ENCODE data around the gene ABCB9. TPM values are rescaled to one million over a fixed set of nuclear protein-coding genes. Genes with fewer than 3 reads are reported as not detected.

Gene ABCB9
- total RNA-seq, 1 experiment from 2014 or later = 32.7 TPM

- ChIA-PET POLR2A (interaction anchor here (0.5 to 0.7 kb wide), 2 partner anchors 22 to 54 kb away, joined by 6 read pairs; no protein-coding TSS in a partner anchor), CTCF (interaction anchor here (0.6 to 1.0 kb wide), 2 partner anchors 20 to 49 kb away, joined by 8 to 13 read pairs; no protein-coding TSS in a partner anchor)
- H3K4me3 ChIP-seq (ENCODE audit: low read depth in 2 of 2, low read length in 2 of 2) = no peak overlapping the region
- ATAC-seq (no peak), DNase-seq (ENCODE audit: low read depth, low spot score) (no peak)
- peak overlapping the region; percentile 85 for H3K27ac ChIP-seq (ENCODE audit: low read length)
- in situ Hi-C loops (cut with HindIII; ENCODE audit: low pct_unique_long_range_greater_than_20kb, low sequenced_read_pairs) = no loop called here
- intact Hi-C loops (cut with micrococcal nuclease; ENCODE audit: unreplicated experiment) = no loop called here
- no TSS peak for BruUV-seq (replicated peaks)
- H3K36me3 ChIP-seq (ENCODE audit: control insufficient read depth, insufficient read depth, low read length) = no peaks in the 10 kb centered on the region
- TF ChIP-seq CTCF (IDR thresholded peaks at IDR 0.05) (no peak), SIN3A (IDR thresholded peaks at IDR 0.05; ENCODE audit: borderline replicate concordance, insufficient read depth, low read depth, low read length) (no peak), POLR2AphosphoS5 (IDR thresholded peaks at IDR 0.05; ENCODE audit: low read depth, low read length) (0 out of 2 replicates have a peak, but pooled peaks have one; percentile 7)
- H3K4me1 ChIP-seq (ENCODE audit: control insufficient read depth, insufficient read depth, low read length) = peaks cover 71% of the 10 kb centered on the region
- no peaks in the 10 kb centered on the region for H3K9me3 ChIP-seq (ENCODE audit: control insufficient read depth, insufficient read depth, low read depth, low read length)
- H3K27me3 ChIP-seq (ENCODE audit: control insufficient read depth, insufficient read depth, low read length) = no peaks in the 10 kb centered on the region
These were observed 18.9 kb downstream of the ABCB9 start for GRCh38 chr12:122947352-122947792.

- Histone ChIP-seq H3K36me3 (ENCODE audit: control insufficient read depth, insufficient read depth, low read length) (no peaks in the 10 kb centered on the region), H3K9me3 (ENCODE audit: control insufficient read depth, insufficient read depth, low read depth, low read length) (no peaks in the 10 kb centered on the region), H3K4me3 (ENCODE audit: low read depth in 2 of 2, low read length in 2 of 2) (no peak overlapping the region), H3K4me1 (ENCODE audit: control insufficient read depth, insufficient read depth, low read length) (peaks cover 68% of the 10 kb centered on the region), H3K27ac (ENCODE audit: low read length) (peak overlapping the region; percentile 85), H3K27me3 (ENCODE audit: control insufficient read depth, insufficient read depth, low read length) (no peaks in the 10 kb centered on the region)
- BruUV-seq (replicated peaks) = no TSS peak
- TF ChIP-seq REST (IDR thresholded peaks at IDR 0.05; ENCODE audit: insufficient read depth in 1 of 2, low read depth in 2 of 2, low read length in 1 of 2) (no peak; a peak in 1 of 4 replicates), POLR2AphosphoS5 (IDR thresholded peaks at IDR 0.05; ENCODE audit: low read depth, low read length) (0 out of 2 replicates have a peak, but pooled peaks have one; percentile 31)
- ChIA-PET CTCF (interaction anchor here (0.6 to 1.0 kb wide), 2 partner anchors 21 to 48 kb away, joined by 8 to 13 read pairs; no protein-coding TSS in a partner anchor), POLR2A (interaction anchor here (0.5 to 0.7 kb wide), 2 partner anchors 22 to 54 kb away, joined by 6 read pairs; no protein-coding TSS in a partner anchor)
- intact Hi-C loops (cut with micrococcal nuclease; ENCODE audit: unreplicated experiment) (no loop called here), in situ Hi-C loops (cut with HindIII; ENCODE audit: low pct_unique_long_range_greater_than_20kb, low sequenced_read_pairs) (no loop called here)
- ATAC-seq (peak; percentile 72), DNase-seq (ENCODE audit: low read depth, low spot score) (peak; percentile 91)
These were observed 19.4 kb downstream of the ABCB9 start for GRCh38 chr12:122946690-122947341.
